NCI-H2227 (cell line): ENCODE results near the gene GARRE1.

Source experiments
- DNase-seq: peaks from one replicate; lab custom pipeline; 2025; ENCODE audit not compliant: unreplicated experiment; lab: John Stamatoyannopoulos, UW

GARRE1 gene

GRCh38 chr19:34284505-34284904 lies 30.2 kb downstream of the GARRE1 start:
- no peak for DNase-seq

- no peak for DNase-seq
Observed at GRCh38 chr19:34287662-34288140, 33.3 kb downstream of the GARRE1 start.

GRCh38 chr19:34288381-34288780 lies 34.0 kb downstream of the GARRE1 start:
- no peak for DNase-seq

GRCh38 chr19:34291235-34291634 lies 36.9 kb downstream of the GARRE1 start:
- no peak for DNase-seq

- DNase-seq: no peak
Observed at GRCh38 chr19:34295103-34295502, 40.7 kb downstream of the GARRE1 start.

- no peak for DNase-seq
Observed at GRCh38 chr19:34298891-34299520, 44.7 kb downstream of the GARRE1 start.

- no peak for DNase-seq
Observed at GRCh38 chr19:34299576-34299975, 45.2 kb downstream of the GARRE1 start.

GRCh38 chr19:34300380-34300779 lies 46.0 kb downstream of the GARRE1 start:
- no peak for DNase-seq

- DNase-seq: no peak
Observed at GRCh38 chr19:34300962-34301361, 46.6 kb downstream of the GARRE1 start.
